Spleen (tissue), 11 donors: ENCODE data around the gene CDC6. TPM values are rescaled to one million over a fixed set of nuclear protein-coding genes. Genes with fewer than 3 reads are reported as not detected.
A peak's percentile ranks its signal among the peaks of the same experiment; 100 is the strongest.
"Not testable (repeated sequence)": the region's sequence is repeated elsewhere in the genome, so short reads cannot be mapped to it uniquely, and the experiment has no call there.

Experiments
- DNase-seq: peaks from one replicate; pipeline ENCODE4 v3.0.0-alpha.2; 2020
- H3K27ac ChIP-seq, 8 donors: fragments of 200-600 bp; sonication (generic) in 7 of 8; 1 replicate in 4 of 8; 2 replicates in 4 of 8; pipeline versions ENCODE4 v1.5.0 to v1.8.0; 2016 to 2021; ENCODE audit warnings: inconsistent platforms in 4 of 8, mild to moderate bottlenecking in 4 of 8, moderate library complexity in 1 of 8
- H3K27me3 ChIP-seq, 7 donors: fragments of 200-600 bp; sonication (generic) in 6 of 7; replicated peaks in 1 of 7; 1 replicate in 4 of 7; 2 replicates in 3 of 7; pipeline versions ENCODE4 v1.5.0 to v1.8.0; 2016 to 2021; ENCODE audit warnings: inconsistent platforms in 3 of 7, mild to moderate bottlenecking in 1 of 7
- H3K36me3 ChIP-seq, 6 donors: fragments of 200-600 bp; sonication (generic) in 5 of 6; 1 replicate in 4 of 6; 2 replicates in 2 of 6; pipeline versions ENCODE4 v1.5.0 to v1.8.0; 2016 to 2021; ENCODE audit warnings: inconsistent platforms in 2 of 6
- H3K4me1 ChIP-seq, 6 donors: fragments of 200-600 bp; sonication (generic) in 5 of 6; 1 replicate in 3 of 6; 2 replicates in 3 of 6; pipeline versions ENCODE4 v1.5.0 to v1.8.0; 2016 to 2021; ENCODE audit warnings: inconsistent platforms in 3 of 6
- H3K4me3 ChIP-seq, 8 donors: fragments of 200-600 bp; sonication (generic) in 7 of 8; 1 replicate in 4 of 8; 2 replicates in 4 of 8; pipeline versions ENCODE4 v1.5.0 to v1.8.0; 2016 to 2021; ENCODE audit warnings: inconsistent platforms in 4 of 8, mild to moderate bottlenecking in 4 of 8, moderate library complexity in 2 of 8
- H3K9me3 ChIP-seq, 8 donors: fragments of 200-600 bp; sonication (generic) in 7 of 8; 1 replicate in 4 of 8; 2 replicates in 4 of 8; pipeline versions ENCODE4 v1.5.0 to v1.8.0; 2016 to 2021; ENCODE audit warnings: inconsistent platforms in 4 of 8
- POLR2A ChIP-seq, 3 donors: fragments of 450-650 bp; IDR thresholded peaks; one replicate each; pipeline ENCODE4 v1.5.1; 2017; ENCODE audit warnings: antibody characterized with exemption in 3 of 3, mild to moderate bottlenecking in 1 of 3
- POLR2AphosphoS5 ChIP-seq, 3 donors: sonication (generic); formaldehyde crosslinking; IDR thresholded peaks; one replicate each; pipeline ENCODE4 v1.5.1; 2017; ENCODE audit warnings: antibody characterized with exemption in 3 of 3
- WGBS, 5 donors: extraction: QIAGEN DNeasy Blood & Tissue Kit in 3 of 5; methylation state at CpG; one replicate each; pipeline versions ENCODE4 v1.1.5 to v1.1.7; 2013 to 2018; 5-methylcytosine and 5-hydroxymethylcytosine counted together
- intact Hi-C: fragments of 100-400 bp; cut with DNase I; formaldehyde crosslinking; loops from one replicate; pipeline ENCODE4 v1.15.0; 2023; ENCODE audit warnings: low total_unique reads
- polyA plus RNA-seq, 3 donors: library from polyadenylated mRNA; stranded (reverse); fragments of 200-250 nt; gene quantifications; one replicate each; pipeline ENCODE4 v1.2.1, GENCODE V29; 2013
- total RNA-seq, 7 donors: library from RNA; depleted of rRNA in 3 of 7; stranded (reverse); fragments of >200 nt in 3 of 7; fragmentation: NEBNext Ultra II Directional in 4 of 7; extraction: Animal tissue kit (Norgen Biotek cat#: 25700) in 4 of 7; gene quantifications; one replicate each; pipeline versions ENCODE4 v1.1.0 to v1.2.1, GENCODE V29; 2016 to 2021
- TF ChIP-seq, protein P1 (sequence below), 11 experiments: fragments of 200-600 bp in 7 of 11; fragments of 450-650 bp in 4 of 11; sonication (generic) in 4 of 11; IDR thresholded peaks in 8 of 11; conservative IDR thresholded peaks in 3 of 11; 1 replicate in 7 of 11; 2 replicates in 4 of 11; pipeline versions ENCODE4 v1.4.0 to v1.8.0; 2016 to 2021; ENCODE audit warnings: antibody characterized with exemption in 11 of 11, inconsistent platforms in 4 of 11, mild to moderate bottlenecking in 1 of 11
- donor health status: healthy with polysubstance abuse.
- donor health status: DM: no; HTN: no; CAD: no; lungs with moderate emphysema.
- donor health status: DM: no; HTN: no; CAD: no.
- donor health status: Bipolar disorder and iron deficiency.
- donor health status: healthy.
- donor health status: DM: no; HTN: no; CAD: no.
- donor health status: DM: yes; HTN: yes; CAD: no.

The CDC6 gene
- total and polyA plus RNA-seq, 10 donors = 1.2 to 11.6 (median 5.1) TPM

DNA sequence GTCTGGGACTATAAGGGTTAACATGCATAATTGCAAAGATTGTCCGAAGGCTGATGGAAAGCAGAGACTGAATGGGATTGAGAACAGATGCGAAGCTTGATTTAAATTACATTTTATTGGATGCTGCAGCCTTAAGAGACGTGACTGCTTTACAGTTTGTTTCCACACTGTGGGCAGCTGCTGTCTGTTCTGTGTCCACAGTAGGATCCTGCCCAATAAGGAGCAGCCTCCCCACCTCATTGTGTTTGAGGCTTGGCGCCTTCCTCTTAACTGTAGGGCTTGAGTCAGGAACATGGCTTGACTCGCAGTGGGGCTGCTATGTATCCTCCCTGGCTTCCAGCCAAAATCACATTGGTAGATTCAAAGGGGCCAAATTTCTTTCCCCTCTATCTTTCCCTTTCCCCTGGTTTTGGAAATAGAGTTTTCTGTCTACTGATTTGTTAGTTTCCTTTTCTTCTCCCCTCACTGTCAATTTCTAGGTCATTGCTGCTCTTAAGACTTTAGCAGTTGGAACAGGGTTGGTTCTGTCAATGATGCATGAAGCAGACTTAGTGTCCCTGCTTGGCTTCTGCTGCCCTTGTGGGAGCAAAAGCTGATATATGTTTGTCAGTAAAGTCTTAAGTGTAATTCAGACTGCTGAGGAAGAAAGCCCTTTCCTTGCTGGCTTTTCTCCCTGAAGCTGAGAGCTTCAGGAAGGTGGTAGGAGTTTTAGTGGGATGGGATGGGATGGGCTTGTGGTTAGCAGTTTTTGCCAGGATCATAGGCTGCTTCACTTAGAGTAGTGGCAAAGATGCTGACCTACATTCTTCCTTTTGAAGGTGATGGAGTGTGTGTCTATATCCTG, 16.3 kb downstream of the CDC6 start:
- Histone ChIP-seq H3K4me1 (peaks cover 32 to 62% (median 47%) of the 10 kb centered on the region in 6 donors), H3K9me3 (no peaks in the 10 kb centered on the region), H3K27me3 (no peaks in the 10 kb centered on the region), H3K4me3 (no peak overlapping the region), H3K36me3 (peaks cover 0 to 15% (median 0%) of the 10 kb centered on the region in 6 donors), H3K27ac (peak overlapping the region in 6 of 8 donors; percentile 4 to 58 (median 26))
- intact Hi-C loops = loop anchor here (2.0 to 10.0 kb wide), 2 partner anchors 51 to 231 kb away; no protein-coding TSS in a partner anchor
- 57 to 78% (median 74%) methylated on average over 5 of the region's 5 CpGs for WGBS, 5 donors
- TF ChIP-seq POLR2A (IDR thresholded peaks at IDR 0.05) (no peak), POLR2AphosphoS5 (IDR thresholded peaks at IDR 0.05) (no peak)
- TF ChIP-seq, protein P1, sequence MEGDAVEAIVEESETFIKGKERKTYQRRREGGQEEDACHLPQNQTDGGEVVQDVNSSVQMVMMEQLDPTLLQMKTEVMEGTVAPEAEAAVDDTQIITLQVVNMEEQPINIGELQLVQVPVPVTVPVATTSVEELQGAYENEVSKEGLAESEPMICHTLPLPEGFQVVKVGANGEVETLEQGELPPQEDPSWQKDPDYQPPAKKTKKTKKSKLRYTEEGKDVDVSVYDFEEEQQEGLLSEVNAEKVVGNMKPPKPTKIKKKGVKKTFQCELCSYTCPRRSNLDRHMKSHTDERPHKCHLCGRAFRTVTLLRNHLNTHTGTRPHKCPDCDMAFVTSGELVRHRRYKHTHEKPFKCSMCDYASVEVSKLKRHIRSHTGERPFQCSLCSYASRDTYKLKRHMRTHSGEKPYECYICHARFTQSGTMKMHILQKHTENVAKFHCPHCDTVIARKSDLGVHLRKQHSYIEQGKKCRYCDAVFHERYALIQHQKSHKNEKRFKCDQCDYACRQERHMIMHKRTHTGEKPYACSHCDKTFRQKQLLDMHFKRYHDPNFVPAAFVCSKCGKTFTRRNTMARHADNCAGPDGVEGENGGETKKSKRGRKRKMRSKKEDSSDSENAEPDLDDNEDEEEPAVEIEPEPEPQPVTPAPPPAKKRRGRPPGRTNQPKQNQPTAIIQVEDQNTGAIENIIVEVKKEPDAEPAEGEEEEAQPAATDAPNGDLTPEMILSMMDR (IDR thresholded peaks at IDR 0.05 in 8 of 11, conservative IDR thresholded peaks at IDR 0.05 in 3 of 11) = no peak
- no peak for DNase-seq

- 89 to 99% (median 95%) methylated on average over 5 of the region's 5 CpGs for WGBS, 5 donors
- not testable (repeated sequence) for H3K27me3 ChIP-seq, H3K4me3 ChIP-seq, DNase-seq, H3K9me3 ChIP-seq
- Histone ChIP-seq H3K36me3 (peaks cover 0 to 15% (median 0%) of the 10 kb centered on the region in 6 donors), H3K4me1 (peaks cover 37 to 68% (median 53%) of the 10 kb centered on the region in 6 donors), H3K27ac (peak overlapping the region in 6 of 8 donors; percentile 4 to 58 (median 26))
- intact Hi-C loops = loop anchor here (10.0 kb wide), 1 partner anchor 230 kb away; no protein-coding TSS in a partner anchor
Observed at GRCh38 chr17:40304552-40304863, 16.8 kb downstream of the CDC6 start.

- not testable (repeated sequence) for DNase-seq, H3K9me3 ChIP-seq, H3K27me3 ChIP-seq, H3K4me3 ChIP-seq
- Histone ChIP-seq H3K27ac (peak overlapping the region in 2 of 8 donors; percentile 50 to 58), H3K36me3 (peaks cover 0 to 11% (median 0%) of the 10 kb centered on the region in 6 donors), H3K4me1 (peaks cover 41 to 72% (median 56%) of the 10 kb centered on the region in 6 donors)
- intact Hi-C loops = loop anchor here (10.0 kb wide), 1 partner anchor 230 kb away; no protein-coding TSS in a partner anchor
- WGBS, 5 donors = 91 to 98% (median 98%) methylated on average over 5 of the region's 5 CpGs
Observed at GRCh38 chr17:40304866-40305265, 17.2 kb downstream of the CDC6 start.

GRCh38 chr17:40306395-40306794, 18.7 kb downstream of the CDC6 start:
- Histone ChIP-seq H3K4me3 (no peak overlapping the region), H3K27ac (peak overlapping the region in 7 of 8 donors; percentile 77 to 89 (median 85)), H3K4me1 (peaks cover 53 to 87% (median 71%) of the 10 kb centered on the region in 6 donors), H3K36me3 (no peaks in the 10 kb centered on the region), H3K27me3 (no peaks in the 10 kb centered on the region), H3K9me3 (no peaks in the 10 kb centered on the region)
- no peak for DNase-seq
- 49 to 75% (median 65%) methylated on average over 2 of the region's 2 CpGs for WGBS, 5 donors
- TF ChIP-seq, protein P1 (IDR thresholded peaks at IDR 0.05 in 8 of 11, conservative IDR thresholded peaks at IDR 0.05 in 3 of 11) = no peak
- TF ChIP-seq POLR2AphosphoS5 (IDR thresholded peaks at IDR 0.05) (no peak), POLR2A (IDR thresholded peaks at IDR 0.05) (no peak)
- intact Hi-C loops = loop anchor here (10.0 kb wide), 1 partner anchor 228 kb away; no protein-coding TSS in a partner anchor
